ENCODE measurements around the gene METTL1.
"Not testable (repeated sequence)": the region's sequence is repeated elsewhere in the genome, so short reads cannot be mapped to it uniquely, and the experiment has no call there.

METTL1 gene

DNA sequence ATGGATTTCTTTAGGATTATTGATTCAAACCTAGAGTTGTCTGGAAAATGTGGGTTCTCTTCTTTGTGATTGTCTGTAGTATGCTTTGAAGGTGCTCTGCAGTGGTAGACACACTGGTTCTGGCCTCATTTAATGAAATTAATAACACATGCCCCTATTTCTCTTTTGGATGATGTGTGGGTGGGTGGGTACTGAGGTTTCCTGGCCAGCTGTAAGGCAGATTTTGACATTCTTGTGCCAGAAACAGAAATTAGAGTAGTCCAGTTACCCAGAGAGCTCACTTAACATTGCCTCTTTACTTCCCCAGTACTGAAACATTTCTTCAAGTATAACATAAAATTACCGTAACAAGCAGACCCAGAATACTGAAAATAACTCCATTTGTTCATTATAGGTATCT lies 25.1 kb upstream of the METTL1 start:
- DNase-seq: no peak

- no peak for DNase-seq
Measured at GRCh38 chr12:57795354-57795753, 23.4 kb upstream of the METTL1 start.

GRCh38 chr12:57793920-57794319 lies 22.0 kb upstream of the METTL1 start:
- DNase-seq: peak; percentile 72

DNA sequence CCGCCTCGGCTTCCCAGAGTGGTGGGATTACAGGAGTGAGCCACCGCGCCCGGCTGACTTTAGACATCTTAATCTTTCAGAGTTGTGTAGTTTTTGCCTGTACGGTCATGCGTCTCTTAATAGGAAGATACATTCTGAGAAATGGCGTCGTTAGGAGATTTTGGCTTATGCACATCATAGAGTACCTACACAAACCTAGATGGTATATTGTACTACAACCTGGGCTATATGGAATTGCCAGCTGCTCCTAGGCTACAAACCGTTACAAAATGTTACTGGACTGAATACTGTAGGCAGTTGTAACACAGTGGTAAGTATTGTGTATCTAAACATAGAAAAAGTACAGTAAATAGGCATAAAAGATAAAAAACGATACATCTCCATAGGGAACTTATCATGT lies 12.0 kb upstream of the METTL1 start:
- no peak for DNase-seq

DNA sequence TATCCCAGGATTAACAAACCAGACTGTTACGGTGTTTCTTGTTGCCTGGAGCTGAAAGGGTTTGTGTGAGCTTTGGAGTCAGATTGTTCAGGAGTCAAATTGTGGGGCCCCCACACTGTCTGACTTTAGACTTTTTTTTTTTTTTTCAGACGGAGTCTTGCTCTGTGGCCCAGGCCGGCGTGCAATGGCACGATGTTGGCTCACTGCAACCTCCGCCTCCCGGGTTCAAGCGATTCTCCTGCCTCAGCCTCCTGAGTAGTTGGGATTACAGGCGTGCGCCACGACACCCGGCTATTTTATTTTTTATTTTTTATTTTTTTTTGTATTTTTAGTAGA lies 11.5 kb upstream of the METTL1 start:
- no peak for DNase-seq

DNA sequence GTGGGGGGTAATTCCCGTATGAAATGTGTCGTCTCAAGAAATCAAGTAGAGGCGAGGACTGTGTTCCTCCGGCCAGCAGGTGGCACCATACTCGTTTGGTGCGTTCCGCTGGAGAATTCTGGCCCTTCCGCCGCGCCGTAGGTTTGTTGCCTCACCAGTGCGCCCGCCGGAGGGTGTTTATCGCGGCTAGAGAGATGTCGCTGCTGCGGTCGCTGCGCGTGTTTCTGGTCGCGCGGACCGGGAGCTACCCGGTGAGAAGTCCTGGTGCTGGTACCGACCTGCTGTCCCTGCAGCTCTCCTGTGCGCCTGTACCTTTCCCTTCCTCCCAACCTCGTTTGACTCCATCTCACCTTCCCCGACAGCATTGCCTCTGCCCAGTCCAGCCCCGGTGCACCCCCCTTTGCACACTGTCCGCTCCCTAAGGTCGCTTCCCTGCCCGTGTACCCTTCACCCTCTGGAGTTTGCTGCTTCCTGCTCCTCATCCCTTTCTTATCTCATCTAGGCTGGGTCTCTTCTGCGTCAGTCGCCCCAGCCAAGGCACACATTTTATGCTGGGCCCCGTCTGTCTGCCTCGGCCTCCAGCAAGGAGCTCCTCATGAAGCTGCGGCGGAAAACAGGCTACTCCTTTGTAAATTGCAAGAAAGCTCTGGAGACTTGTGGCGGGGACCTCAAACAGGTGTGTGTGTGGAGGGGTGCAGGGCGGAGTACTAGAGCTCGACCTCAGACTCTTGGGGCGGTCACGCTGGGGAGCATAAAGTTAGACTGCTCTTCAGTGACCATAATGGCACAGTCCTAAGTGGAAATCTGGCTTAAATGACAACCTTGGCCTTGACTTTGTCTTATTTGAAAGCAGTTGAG lies 10.9 kb upstream of the METTL1 start, which contains the start of gene TSFM:
Gene TSFM (plus strand): TSS at position 180 of the 858 bp plus-strand sequence. CDS start 15 bp downstream, at position 195.
- peak; percentile 94 for DNase-seq

- no peak for DNase-seq
Measured at GRCh38 chr12:57782243-57782607, 10.3 kb upstream of the METTL1 start.

- no peak for DNase-seq
Measured at GRCh38 chr12:57781801-57782200, 9.9 kb upstream of the METTL1 start.

DNA sequence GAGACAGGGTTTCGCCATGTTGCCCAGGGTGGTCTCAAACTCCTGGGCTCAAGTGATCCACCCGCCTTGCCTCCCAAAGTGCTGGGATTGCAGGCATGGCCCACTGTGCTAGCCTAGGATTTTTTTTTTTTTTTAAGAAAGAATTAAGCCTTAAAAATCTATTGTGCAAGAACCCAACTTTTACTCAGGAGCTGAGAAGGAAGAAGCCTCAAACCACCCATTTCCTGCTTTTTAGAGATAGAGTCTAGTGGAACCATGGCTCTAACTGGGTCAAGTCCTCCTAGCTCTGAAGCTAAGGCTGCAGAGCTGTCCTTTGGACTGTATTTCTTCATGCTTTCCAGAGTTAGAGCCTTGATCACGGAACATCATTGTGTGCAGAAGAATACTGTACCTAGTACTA lies 9.3 kb upstream of the METTL1 start:
- DNase-seq: no peak

- no peak for DNase-seq
Measured at GRCh38 chr12:57780284-57780897, 8.5 kb upstream of the METTL1 start.

- DNase-seq: no peak
Measured at GRCh38 chr12:57779736-57780135, 7.8 kb upstream of the METTL1 start.

GRCh38 chr12:57777911-57778310 lies 6.0 kb upstream of the METTL1 start:
- no peak for DNase-seq

GRCh38 chr12:57777367-57777766 lies 5.5 kb upstream of the METTL1 start:
- no peak for DNase-seq

- DNase-seq: no peak
Measured at GRCh38 chr12:57776247-57776587, 4.3 kb upstream of the METTL1 start.

- DNase-seq: no peak
Measured at GRCh38 chr12:57775563-57776246, 3.8 kb upstream of the METTL1 start.

- no peak for DNase-seq
Measured at GRCh38 chr12:57775044-57775443, 3.1 kb upstream of the METTL1 start.

- not testable (repeated sequence) for DNase-seq
Measured at GRCh38 chr12:57774634-57775033, 2.7 kb upstream of the METTL1 start.

GRCh38 chr12:57772429-57773322 lies 771 bp upstream of the METTL1 start, which contains the start of gene EEF1AKMT3:
Gene EEF1AKMT3 (plus strand): TSS chr12:57772614. CDS start chr12:57772725, 111 bp downstream.
- DNase-seq: peak; percentile 60

GRCh38 chr12:57771236-57771872 lies 551 bp downstream of the METTL1 start:
- DNase-seq: peak; percentile 93

- DNase-seq: no peak
Measured at GRCh38 chr12:57770734-57771133, 1.2 kb downstream of the METTL1 start.

DNA sequence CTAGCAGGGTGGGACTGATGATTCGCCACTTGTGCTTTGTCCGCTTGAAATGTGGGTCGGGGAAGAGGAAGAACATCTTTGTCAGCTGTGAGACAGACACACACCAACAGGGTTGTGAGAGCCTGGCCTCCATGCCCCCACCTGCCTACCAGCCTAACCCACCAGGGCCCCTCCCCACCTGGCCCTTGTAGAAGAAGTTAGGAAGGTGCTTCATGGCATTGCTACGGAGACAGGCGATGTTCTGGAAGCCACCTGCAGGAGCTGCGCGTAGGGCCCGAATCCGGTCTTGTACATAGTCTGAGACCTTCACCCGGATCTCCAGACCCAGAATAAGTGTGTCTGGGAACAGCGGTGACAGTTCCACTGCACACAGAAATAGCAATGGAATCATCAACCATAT lies 2.3 kb downstream of the METTL1 start:
- DNase-seq: no peak

DNA sequence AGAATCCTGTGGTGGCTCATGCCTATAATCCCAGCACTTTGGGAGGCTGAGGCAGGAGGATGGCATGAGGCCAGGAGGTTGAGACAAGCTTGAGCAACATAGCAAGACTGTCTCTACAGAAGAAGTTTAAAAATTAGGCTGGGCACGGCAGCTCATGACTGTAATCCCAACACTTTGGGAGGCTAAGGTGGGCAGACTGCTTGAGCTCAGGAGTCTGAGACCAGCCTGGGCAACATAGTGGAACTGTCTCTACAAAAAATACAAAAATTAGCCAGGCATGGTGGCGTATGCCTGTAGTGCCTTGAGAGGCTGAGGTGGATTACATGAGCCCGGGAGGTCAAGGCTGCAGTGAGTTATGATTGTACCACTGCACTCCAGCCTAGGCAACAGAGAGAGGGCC lies 4.0 kb downstream of the METTL1 start:
- no peak for DNase-seq
